Ascending aorta (tissue), 2 donors: ENCODE data around the gene SRSF6. TPM values are rescaled to one million over a fixed set of nuclear protein-coding genes. Genes with fewer than 3 reads are reported as not detected.
"Not testable (repeated sequence)": the region's sequence is repeated elsewhere in the genome, so short reads cannot be mapped to it uniquely, and the experiment has no call there.

ENCODE experiments used
- DNase-seq, 2 donors: peaks; one replicate each; pipeline ENCODE4 v3.0.0-alpha.2; 2019; ENCODE audit warnings: low spot score in 2 of 2
- H3K27ac ChIP-seq, 2 donors: fragments of 200-600 bp; sonication (generic); one replicate each; pipeline ENCODE4 v1.5.1; 2016 to 2017; ENCODE audit warnings: mild to moderate bottlenecking in 1 of 2
- H3K27me3 ChIP-seq: fragments of 200-600 bp; sonication (generic); one replicate; pipeline ENCODE4 v1.5.1; 2017
- H3K36me3 ChIP-seq, 2 donors: fragments of 200-600 bp; sonication (generic); one replicate each; pipeline ENCODE4 v1.5.1; 2016
- H3K4me1 ChIP-seq, 2 donors: fragments of 200-600 bp; sonication (generic); one replicate each; pipeline ENCODE4 v1.5.1; 2016 to 2017; ENCODE audit warnings: mild to moderate bottlenecking in 1 of 2
- H3K4me3 ChIP-seq, 2 donors: fragments of 200-600 bp; sonication (generic); one replicate each; pipeline ENCODE4 v1.5.1; 2016 to 2017; ENCODE audit warnings: mild to moderate bottlenecking in 1 of 2
- H3K9me3 ChIP-seq, 2 donors: fragments of 200-600 bp; sonication (generic); one replicate each; pipeline ENCODE4 v1.5.1; 2016
- CTCF ChIP-seq, 3 experiments: fragments of 200-600 bp in 2 of 3; fragments of 450-650 bp in 1 of 3; sonication (generic) in 2 of 3; IDR thresholded peaks; one replicate each; pipeline ENCODE4 v1.5.1; 2016 to 2019; ENCODE audit warnings: antibody characterized with exemption in 3 of 3, mild to moderate bottlenecking in 1 of 3, moderate library complexity in 1 of 3
- intact Hi-C: fragments of 100-400 bp; cut with DNase I; formaldehyde crosslinking; loops from one replicate; pipeline ENCODE4 v1.15.1; 2023
- total RNA-seq: library from RNA; depleted of rRNA; stranded (reverse); fragments of >200 nt; gene quantifications from one replicate; pipeline ENCODE4 v1.1.0, GENCODE V29; 2016

Gene SRSF6
- total RNA-seq, 1 donor from 2014 or later: 23.9 TPM

GRCh38 chr20:43473381-43473704, 15.6 kb downstream of the SRSF6 start:
- TF ChIP-seq CTCF (IDR thresholded peaks at IDR 0.05): no peak
- H3K36me3 ChIP-seq: peaks cover 0 to 11% of the 10 kb centered on the region in 2 donors
- no peak overlapping the region for H3K27ac ChIP-seq
- intact Hi-C loops: no loop called here
- no peaks in the 10 kb centered on the region for H3K27me3 ChIP-seq
- no peak for DNase-seq
- H3K4me1 ChIP-seq: no peaks in the 10 kb centered on the region
- no peak overlapping the region for H3K4me3 ChIP-seq
- H3K9me3 ChIP-seq: no peaks in the 10 kb centered on the region

GRCh38 chr20:43477193-43477592, 19.5 kb downstream of the SRSF6 start:
- no peak overlapping the region for H3K4me3 ChIP-seq
- no peaks in the 10 kb centered on the region for H3K36me3 ChIP-seq
- no peaks in the 10 kb centered on the region for H3K4me1 ChIP-seq
- H3K27ac ChIP-seq: no peak overlapping the region
- TF ChIP-seq CTCF (IDR thresholded peaks at IDR 0.05): no peak
- no peaks in the 10 kb centered on the region for H3K27me3 ChIP-seq
- intact Hi-C loops: no loop called here
- no peak for DNase-seq
- H3K9me3 ChIP-seq: no peaks in the 10 kb centered on the region

GRCh38 chr20:43477619-43478018, 19.9 kb downstream of the SRSF6 start:
- H3K27ac ChIP-seq: no peak overlapping the region
- no peaks in the 10 kb centered on the region for H3K9me3 ChIP-seq
- DNase-seq: no peak
- no peaks in the 10 kb centered on the region for H3K36me3 ChIP-seq
- intact Hi-C loops: no loop called here
- no peaks in the 10 kb centered on the region for H3K27me3 ChIP-seq
- no peak for TF ChIP-seq CTCF (IDR thresholded peaks at IDR 0.05)
- no peak overlapping the region for H3K4me3 ChIP-seq
- no peaks in the 10 kb centered on the region for H3K4me1 ChIP-seq

- H3K27ac ChIP-seq: no peak overlapping the region
- H3K36me3 ChIP-seq: no peaks in the 10 kb centered on the region
- H3K9me3 ChIP-seq: peaks cover 0 to 3% of the 10 kb centered on the region in 2 donors
- intact Hi-C loops: no loop called here
- DNase-seq: no peak
- H3K4me1 ChIP-seq: no peaks in the 10 kb centered on the region
- no peaks in the 10 kb centered on the region for H3K27me3 ChIP-seq
- no peak for TF ChIP-seq CTCF (IDR thresholded peaks at IDR 0.05)
- H3K4me3 ChIP-seq: no peak overlapping the region
Observed at GRCh38 chr20:43490038-43490437, 32.3 kb downstream of the SRSF6 start.

- no peaks in the 10 kb centered on the region for H3K9me3 ChIP-seq
- DNase-seq: no peak
- no peaks in the 10 kb centered on the region for H3K36me3 ChIP-seq
- H3K4me1 ChIP-seq: no peaks in the 10 kb centered on the region
- no peaks in the 10 kb centered on the region for H3K27me3 ChIP-seq
- TF ChIP-seq CTCF (IDR thresholded peaks at IDR 0.05): no peak
- no peak overlapping the region for H3K4me3 ChIP-seq
- intact Hi-C loops: no loop called here
- no peak overlapping the region for H3K27ac ChIP-seq
Observed at GRCh38 chr20:43492101-43492500, 34.4 kb downstream of the SRSF6 start.

GRCh38 chr20:43495388-43495787, 37.7 kb downstream of the SRSF6 start:
- DNase-seq: no peak
- no peak for TF ChIP-seq CTCF (IDR thresholded peaks at IDR 0.05)
- H3K27ac ChIP-seq: no peak overlapping the region
- H3K4me3 ChIP-seq: no peak overlapping the region
- H3K36me3 ChIP-seq: no peaks in the 10 kb centered on the region
- no peaks in the 10 kb centered on the region for H3K9me3 ChIP-seq
- intact Hi-C loops: no loop called here
- H3K4me1 ChIP-seq: no peaks in the 10 kb centered on the region
- no peaks in the 10 kb centered on the region for H3K27me3 ChIP-seq

GRCh38 chr20:43502021-43502420, 44.3 kb downstream of the SRSF6 start:
- DNase-seq, H3K4me3 ChIP-seq, intact Hi-C loops, H3K9me3 ChIP-seq, H3K36me3 ChIP-seq, H3K27me3 ChIP-seq, H3K4me1 ChIP-seq, H3K27ac ChIP-seq: not testable (repeated sequence)
